Measurements from ENCODE around the gene ASCL2. TPM values are rescaled to one million over a fixed set of nuclear protein-coding genes. Genes with fewer than 3 reads are reported as not detected.

Gene ASCL2
- total RNA-seq, 1 donor from 2014 or later = not detected

DNA sequence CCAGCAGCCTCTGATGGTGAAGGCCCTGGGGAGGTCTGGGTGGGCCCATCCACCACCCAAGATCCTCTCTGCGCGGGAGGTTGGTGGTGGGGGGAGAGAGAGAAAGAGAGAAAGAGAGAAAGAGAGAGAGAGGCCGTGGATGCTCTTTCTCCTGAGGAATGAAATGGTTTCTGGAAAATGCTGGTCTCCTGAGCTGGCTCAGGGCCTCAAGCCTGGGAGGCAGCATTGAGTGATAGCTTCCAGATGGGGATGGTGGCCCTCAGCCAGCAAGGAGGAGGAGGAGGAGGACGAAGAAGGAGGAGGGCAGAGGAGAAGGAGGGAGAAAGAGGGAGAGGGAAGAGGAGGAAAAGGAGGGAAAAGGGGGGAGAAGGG lies 36.0 kb upstream of the ASCL2 start:
- Histone ChIP-seq H3K27me3 (no peaks in the 10 kb centered on the region), H3K36me3 (no peaks in the 10 kb centered on the region), H3K4me1 (peaks cover 32 to 44% of the 10 kb centered on the region in 2 donors), H3K4me3 (peak overlapping the region in 1 of 2 donors; percentile 30), H3K27ac (peak overlapping the region; percentile 75 to 87), H3K9me3 (no peaks in the 10 kb centered on the region)
- TF ChIP-seq, protein P1, sequence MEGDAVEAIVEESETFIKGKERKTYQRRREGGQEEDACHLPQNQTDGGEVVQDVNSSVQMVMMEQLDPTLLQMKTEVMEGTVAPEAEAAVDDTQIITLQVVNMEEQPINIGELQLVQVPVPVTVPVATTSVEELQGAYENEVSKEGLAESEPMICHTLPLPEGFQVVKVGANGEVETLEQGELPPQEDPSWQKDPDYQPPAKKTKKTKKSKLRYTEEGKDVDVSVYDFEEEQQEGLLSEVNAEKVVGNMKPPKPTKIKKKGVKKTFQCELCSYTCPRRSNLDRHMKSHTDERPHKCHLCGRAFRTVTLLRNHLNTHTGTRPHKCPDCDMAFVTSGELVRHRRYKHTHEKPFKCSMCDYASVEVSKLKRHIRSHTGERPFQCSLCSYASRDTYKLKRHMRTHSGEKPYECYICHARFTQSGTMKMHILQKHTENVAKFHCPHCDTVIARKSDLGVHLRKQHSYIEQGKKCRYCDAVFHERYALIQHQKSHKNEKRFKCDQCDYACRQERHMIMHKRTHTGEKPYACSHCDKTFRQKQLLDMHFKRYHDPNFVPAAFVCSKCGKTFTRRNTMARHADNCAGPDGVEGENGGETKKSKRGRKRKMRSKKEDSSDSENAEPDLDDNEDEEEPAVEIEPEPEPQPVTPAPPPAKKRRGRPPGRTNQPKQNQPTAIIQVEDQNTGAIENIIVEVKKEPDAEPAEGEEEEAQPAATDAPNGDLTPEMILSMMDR (IDR thresholded peaks at IDR 0.05) = no peak
- peak in 1 of 2 donors; percentile 76 for DNase-seq (ENCODE audit: low spot score in 2 of 2)
- intact Hi-C loops (cut with DNase I) = loop anchor here (5.0 kb wide), 1 partner anchor 226 kb away; no protein-coding TSS in a partner anchor

DNA sequence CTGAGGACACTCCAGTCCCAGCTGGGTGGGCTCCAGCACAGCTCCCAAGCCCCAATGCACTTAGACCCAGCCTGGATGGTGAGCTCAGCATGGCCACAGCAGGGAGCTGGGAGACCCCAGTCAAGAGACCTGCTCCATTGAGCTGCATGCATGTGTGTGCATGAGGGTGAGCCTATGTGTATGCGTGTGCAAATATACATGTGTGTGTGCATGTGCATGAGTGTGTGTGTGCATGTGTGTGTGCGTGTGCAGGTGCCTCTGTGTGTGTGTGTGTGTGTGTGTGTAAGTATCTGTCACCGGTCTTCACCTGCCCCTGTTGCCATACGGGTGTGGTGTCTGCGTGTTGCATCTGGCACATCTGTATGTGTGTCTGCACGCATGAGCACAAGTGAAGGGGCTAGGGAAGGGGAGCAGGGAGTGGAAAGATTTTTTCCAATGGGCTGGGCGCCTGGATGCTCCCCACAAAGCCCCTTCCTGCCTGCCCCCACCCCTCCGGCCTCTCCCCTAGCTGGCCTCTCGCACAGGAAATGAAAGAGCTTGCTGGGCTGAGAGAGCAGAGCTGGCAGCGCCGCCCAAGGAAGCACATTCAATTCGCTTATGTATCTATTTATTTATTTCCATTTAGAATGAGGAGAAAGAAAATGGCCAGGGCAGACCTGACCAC lies 35.5 kb upstream of the ASCL2 start:
- H3K4me3 ChIP-seq = peak overlapping the region in 1 of 2 donors; percentile 30
- peak in 1 of 2 donors; percentile 65 for DNase-seq (ENCODE audit: low spot score in 2 of 2)
- H3K27me3 ChIP-seq = no peaks in the 10 kb centered on the region
- TF ChIP-seq, protein P1 (IDR thresholded peaks at IDR 0.05) = no peak
- peaks cover 32 to 44% of the 10 kb centered on the region in 2 donors for H3K4me1 ChIP-seq
- H3K9me3 ChIP-seq = no peaks in the 10 kb centered on the region
- intact Hi-C loops (cut with DNase I) = loop anchor here (1.0 to 5.0 kb wide), 4 partner anchors 71 to 226 kb away; partner anchors contain the start of gene CD81
- H3K27ac ChIP-seq = peak overlapping the region; percentile 75 to 87
- H3K36me3 ChIP-seq = no peaks in the 10 kb centered on the region

DNA sequence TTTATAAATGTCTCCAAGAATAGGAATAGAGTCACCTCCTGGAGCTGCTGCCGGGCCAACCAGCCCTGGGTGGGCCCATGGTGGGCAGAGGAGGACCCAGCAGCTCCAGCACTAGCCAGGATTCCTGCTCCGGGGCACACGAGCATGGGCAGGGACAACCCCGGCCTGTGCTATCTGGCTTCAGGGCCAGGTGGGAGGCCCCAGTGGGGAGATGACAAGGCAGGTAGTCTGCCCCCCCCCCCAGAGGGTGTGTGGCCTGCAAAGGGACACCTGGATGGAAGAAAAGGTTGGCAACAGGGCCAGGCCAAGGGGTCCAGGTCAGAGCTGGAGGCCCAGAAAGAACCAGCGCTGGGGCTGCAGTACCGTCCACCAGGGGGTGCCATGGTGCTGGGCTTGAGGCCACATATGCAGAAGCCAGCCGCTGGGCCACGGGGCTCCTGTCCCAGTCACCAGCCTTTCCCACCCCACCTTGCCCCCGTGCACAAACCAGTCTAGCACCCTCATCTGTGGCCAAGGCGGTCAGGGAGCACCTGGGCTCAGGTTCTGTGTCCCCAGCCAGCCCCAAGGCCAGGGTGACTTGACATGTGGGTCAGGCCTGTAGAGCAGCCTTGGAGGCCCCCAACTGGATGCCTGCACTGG lies 34.9 kb upstream of the ASCL2 start:
- DNase-seq (ENCODE audit: low spot score in 2 of 2) = peak in 1 of 2 donors; percentile 91
- Histone ChIP-seq H3K4me3 (no peak overlapping the region), H3K27ac (peak overlapping the region; percentile 19 to 67), H3K4me1 (peaks cover 32 to 44% of the 10 kb centered on the region in 2 donors), H3K36me3 (no peaks in the 10 kb centered on the region), H3K27me3 (no peaks in the 10 kb centered on the region), H3K9me3 (no peaks in the 10 kb centered on the region)
- TF ChIP-seq, protein P1 (IDR thresholded peaks at IDR 0.05) = peak; percentile 87 to 92 (median 88)
- intact Hi-C loops (cut with DNase I) = loop anchor here (1.0 to 5.0 kb wide), 4 partner anchors 72 to 227 kb away; partner anchors contain the start of gene CD81

DNA sequence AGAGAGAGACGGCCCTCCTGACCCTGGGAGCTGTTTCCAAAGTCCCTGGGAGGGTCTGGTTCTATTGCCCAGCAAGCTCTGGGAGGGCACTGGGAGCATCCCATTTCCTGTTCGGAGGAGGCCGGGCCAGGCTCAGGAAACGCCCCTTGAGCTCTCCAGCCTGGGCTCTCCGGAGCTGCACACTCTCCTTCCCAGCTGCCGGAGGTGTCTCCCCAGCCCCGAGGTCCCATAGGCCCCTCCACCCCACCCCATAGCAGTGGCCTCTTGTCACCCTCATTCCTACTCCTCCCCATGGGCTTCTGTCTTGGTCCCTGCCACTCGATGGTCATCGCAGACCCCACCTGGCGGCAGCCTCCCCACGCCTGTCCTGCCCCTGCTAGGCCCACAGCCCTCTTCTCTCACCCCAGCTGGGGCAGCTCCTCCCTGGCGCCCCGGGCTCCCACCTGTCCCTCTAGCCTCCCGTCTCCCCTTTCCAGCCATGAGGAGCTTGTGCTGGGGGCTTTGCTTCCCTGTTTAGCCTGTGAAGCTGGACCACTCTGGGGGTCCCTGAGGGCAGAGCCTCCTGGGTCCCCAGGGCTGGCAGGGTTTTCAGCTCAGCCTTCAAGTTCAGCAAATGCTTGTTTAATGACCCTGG lies 34.2 kb upstream of the ASCL2 start:
- no peaks in the 10 kb centered on the region for H3K36me3 ChIP-seq
- intact Hi-C loops (cut with DNase I) = loop anchor here (1.0 to 5.0 kb wide), 5 partner anchors 72 to 228 kb away; partner anchors contain the start of gene CD81
- H3K27me3 ChIP-seq = no peaks in the 10 kb centered on the region
- no peak for DNase-seq (ENCODE audit: low spot score in 2 of 2)
- peak overlapping the region; percentile 19 to 67 for H3K27ac ChIP-seq
- peaks cover 32 to 44% of the 10 kb centered on the region in 2 donors for H3K4me1 ChIP-seq
- H3K9me3 ChIP-seq = no peaks in the 10 kb centered on the region
- H3K4me3 ChIP-seq = no peak overlapping the region
- TF ChIP-seq, protein P1 (IDR thresholded peaks at IDR 0.05) = no peak

DNA sequence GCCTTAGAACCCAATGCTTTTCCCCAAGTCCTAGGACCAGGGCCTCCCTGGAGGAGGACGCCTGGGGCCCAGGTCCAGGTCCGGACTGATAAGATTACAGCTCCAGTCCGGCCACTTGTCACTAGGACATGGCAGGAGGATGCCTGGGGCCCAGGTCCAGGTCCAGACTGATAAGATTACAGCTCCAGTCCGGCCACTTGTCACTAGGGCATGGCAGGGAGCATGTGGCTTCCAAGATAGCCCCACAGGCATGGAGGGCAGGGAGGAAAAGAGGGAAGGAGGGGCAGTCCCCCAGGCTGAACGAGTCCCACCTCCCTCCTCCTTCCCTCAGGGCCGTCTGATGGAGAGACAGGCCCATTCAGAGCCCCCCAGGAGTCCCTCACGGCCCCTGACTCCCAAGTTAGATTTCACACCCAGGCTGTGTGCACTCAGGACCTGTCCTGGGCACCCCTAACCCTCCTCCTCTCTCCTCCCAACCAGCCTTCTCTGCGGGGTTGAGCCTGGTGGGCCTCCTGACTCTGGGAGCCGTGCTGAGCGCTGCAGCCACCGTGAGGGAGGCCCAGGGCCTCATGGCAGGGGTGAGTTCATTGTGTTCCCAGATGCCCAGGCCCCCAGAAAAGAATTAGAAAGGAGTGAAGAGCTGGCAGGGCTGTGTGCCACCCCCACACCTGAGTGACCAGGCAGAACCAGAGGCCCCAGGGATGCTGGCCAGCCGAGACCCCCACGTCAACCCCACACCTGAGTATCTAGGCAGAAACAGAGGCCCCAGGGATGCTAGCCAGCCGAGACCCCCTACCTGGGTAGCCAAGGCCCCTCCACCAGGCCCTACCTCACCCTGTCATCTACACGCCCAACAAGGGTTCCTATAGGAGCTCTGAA lies 33.5 kb upstream of the ASCL2 start:
- Histone ChIP-seq H3K27me3 (no peaks in the 10 kb centered on the region), H3K4me1 (peaks cover 32 to 44% of the 10 kb centered on the region in 2 donors), H3K4me3 (no peak overlapping the region), H3K27ac (peak overlapping the region; percentile 47 to 67), H3K36me3 (no peaks in the 10 kb centered on the region), H3K9me3 (no peaks in the 10 kb centered on the region)
- TF ChIP-seq, protein P1 (IDR thresholded peaks at IDR 0.05) = no peak
- no peak for DNase-seq (ENCODE audit: low spot score in 2 of 2)
- intact Hi-C loops (cut with DNase I) = loop anchor here (2.0 to 5.0 kb wide), 2 partner anchors 73 to 107 kb away; partner anchors contain the start of gene CD81

All from ascending aorta (tissue), 2 donors.